ENCODE results near the gene CBLL2. TPM values are rescaled to one million over a fixed set of nuclear protein-coding genes. Genes with fewer than 3 reads are reported as not detected.

Gene CBLL2
- total RNA-seq, 1 experiment from 2014 or later = not detected

- Mint-ChIP-seq H3K9me3 (peaks cover 0 to 32% of the 10 kb centered on the region in 2 experiments; a peak in 4 of 5 replicates), H3K36me3 (ENCODE audit: insufficient read depth in 1 of 3, low read depth in 3 of 3) (no peaks in the 10 kb centered on the region), H3K4me3 (no peak overlapping the region), H3K4me1 (0 out of 4 replicates have a peak, but pooled peaks cover 0 to 4% of the 10 kb centered on the region in 2 experiments), H3K27me3 (ENCODE audit: low read depth) (no peaks in the 10 kb centered on the region), H3K27ac (no peak overlapping the region)
- Histone ChIP-seq H3K79me2 (ENCODE audit: insufficient read depth, low read length) (no peaks in the 10 kb centered on the region; the same call in 1 of the 2 replicates), H2BK5ac (ENCODE audit: insufficient read length, low read length) (no peak overlapping the region), H3K18ac (ENCODE audit: insufficient read length, low read depth, low read length) (no peak overlapping the region), H2AFZ (ENCODE audit: low read length) (no peak overlapping the region), H3K27ac (ENCODE audit: insufficient read length, low read depth, low read length) (no peak overlapping the region), H3K4me2 (ENCODE audit: insufficient read depth, insufficient read length, low read length) (no peak overlapping the region), H3T11ph (ENCODE audit: low read length) (no peak overlapping the region), H3K9ac (ENCODE audit: extremely low read depth, insufficient read length, low read length) (no peak overlapping the region), H3K14ac (ENCODE audit: insufficient read depth, low read length) (no peak overlapping the region), H2BK12ac (ENCODE audit: insufficient read length, low read depth, low read length) (no peak overlapping the region), H3K56ac (ENCODE audit: insufficient read length, low read depth, low read length) (no peak overlapping the region), H3K4ac (ENCODE audit: low read depth, low read length) (no peak overlapping the region), H3K79me1 (ENCODE audit: insufficient read depth, low read depth, low read length, poor library complexity, severe bottlenecking) (no peaks in the 10 kb centered on the region), H4K91ac (ENCODE audit: insufficient read length, low read depth, low read length) (no peak overlapping the region), H3K23me2 (ENCODE audit: insufficient read length, low read depth, low read length, poor library complexity, severe bottlenecking) (no peaks in the 10 kb centered on the region), H3K23ac (ENCODE audit: insufficient read length, low read depth, low read length) (no peak overlapping the region), H3K4me1 (ENCODE audit: insufficient read depth, low read length) (no peaks in the 10 kb centered on the region), H2BK15ac (ENCODE audit: low read depth, low read length) (no peak overlapping the region), H4K5ac (ENCODE audit: insufficient read length, low read depth, low read length) (no peak overlapping the region), H4K8ac (replicated peaks; ENCODE audit: insufficient read length, low read depth, low read length) (no peak overlapping the region), H2BK20ac (ENCODE audit: low read depth, low read length, poor library complexity, severe bottlenecking) (no peak overlapping the region), H4K20me1 (ENCODE audit: control insufficient read depth, insufficient read depth, insufficient read length) (no peaks in the 10 kb centered on the region), H3K27me3 (ENCODE audit: insufficient read depth, low read length) (no peaks in the 10 kb centered on the region), H2BK120ac (ENCODE audit: low read depth, low read length, poor library complexity, severe bottlenecking) (no peak overlapping the region), H3K9me3 (ENCODE audit: control insufficient read depth, low read depth, low read length) (peaks cover 6% of the 10 kb centered on the region), H2AK5ac (ENCODE audit: insufficient read length, low read length) (no peak overlapping the region)
- TF ChIP-seq CTCF (conservative IDR thresholded peaks at IDR 0.05) = no peak
- DNase-seq = no peak
- WGBS (ENCODE audit: extremely low coverage, insufficient read length, low lambda C conversion rate) = no CpG with 5 or more reads among the region's 2 CpGs
Observed at GRCh38 chrX:22249371-22249770, 23.3 kb upstream of the CBLL2 start.

Measured in H9 (cell line).